DMS 273 treated with DMSO at 0.1 percent for 48 hours (cell line): ENCODE measurements around the gene CKM.
"Not testable (repeated sequence)": the region's sequence is repeated elsewhere in the genome, so short reads cannot be mapped to it uniquely, and the experiment has no call there.

ENCODE experiments used
- DNase-seq: peaks from one replicate; lab custom pipeline; 2025; lab: John Stamatoyannopoulos, UW

Gene CKM

GRCh38 chr19:45349126-45349415, 26.4 kb upstream of the CKM start:
- no peak for DNase-seq

GRCh38 chr19:45348367-45349125, 25.9 kb upstream of the CKM start:
- DNase-seq: no peak

DNA sequence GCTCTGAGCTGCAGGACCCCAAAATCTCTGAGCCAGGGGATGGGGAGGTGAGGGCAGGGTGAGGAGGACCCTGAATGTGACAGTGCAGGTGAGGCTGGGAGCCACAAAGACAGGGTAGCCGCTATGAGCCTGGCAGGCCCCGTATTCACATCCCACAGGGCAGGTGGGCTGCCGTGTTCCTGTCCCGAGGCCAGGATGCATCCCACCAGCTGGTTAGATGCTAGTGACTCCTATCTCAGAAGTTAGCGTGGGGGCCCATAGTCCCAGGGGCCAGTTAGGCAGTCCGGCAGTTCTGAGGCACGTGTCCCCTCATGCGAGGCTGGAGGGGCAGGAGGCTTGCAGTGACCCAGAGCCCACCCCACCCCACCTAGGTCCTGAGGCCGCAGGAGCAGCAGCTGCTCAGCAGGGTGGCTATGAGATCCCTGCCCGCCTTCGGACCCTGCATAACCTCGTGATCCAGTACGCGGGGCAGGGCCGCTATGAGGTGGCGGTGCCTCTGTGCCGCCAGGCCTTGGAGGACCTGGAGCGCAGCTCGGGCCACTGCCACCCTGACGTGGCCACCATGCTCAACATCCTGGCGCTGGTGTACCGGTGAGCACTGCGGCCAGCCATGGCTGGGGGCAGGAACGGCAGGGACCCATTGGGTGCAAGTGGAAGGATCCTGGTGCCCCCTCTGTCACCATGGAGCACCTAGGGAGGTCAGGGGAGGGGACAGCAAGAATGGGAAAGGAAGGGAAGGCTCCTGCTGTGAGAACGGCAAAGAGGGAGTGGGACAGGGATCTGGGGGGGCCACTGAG, 25.1 kb upstream of the CKM start:
- no peak for DNase-seq

GRCh38 chr19:45346449-45346848, 23.8 kb upstream of the CKM start:
- no peak for DNase-seq

- no peak for DNase-seq
Observed at GRCh38 chr19:45345506-45345860, 22.8 kb upstream of the CKM start.

DNA sequence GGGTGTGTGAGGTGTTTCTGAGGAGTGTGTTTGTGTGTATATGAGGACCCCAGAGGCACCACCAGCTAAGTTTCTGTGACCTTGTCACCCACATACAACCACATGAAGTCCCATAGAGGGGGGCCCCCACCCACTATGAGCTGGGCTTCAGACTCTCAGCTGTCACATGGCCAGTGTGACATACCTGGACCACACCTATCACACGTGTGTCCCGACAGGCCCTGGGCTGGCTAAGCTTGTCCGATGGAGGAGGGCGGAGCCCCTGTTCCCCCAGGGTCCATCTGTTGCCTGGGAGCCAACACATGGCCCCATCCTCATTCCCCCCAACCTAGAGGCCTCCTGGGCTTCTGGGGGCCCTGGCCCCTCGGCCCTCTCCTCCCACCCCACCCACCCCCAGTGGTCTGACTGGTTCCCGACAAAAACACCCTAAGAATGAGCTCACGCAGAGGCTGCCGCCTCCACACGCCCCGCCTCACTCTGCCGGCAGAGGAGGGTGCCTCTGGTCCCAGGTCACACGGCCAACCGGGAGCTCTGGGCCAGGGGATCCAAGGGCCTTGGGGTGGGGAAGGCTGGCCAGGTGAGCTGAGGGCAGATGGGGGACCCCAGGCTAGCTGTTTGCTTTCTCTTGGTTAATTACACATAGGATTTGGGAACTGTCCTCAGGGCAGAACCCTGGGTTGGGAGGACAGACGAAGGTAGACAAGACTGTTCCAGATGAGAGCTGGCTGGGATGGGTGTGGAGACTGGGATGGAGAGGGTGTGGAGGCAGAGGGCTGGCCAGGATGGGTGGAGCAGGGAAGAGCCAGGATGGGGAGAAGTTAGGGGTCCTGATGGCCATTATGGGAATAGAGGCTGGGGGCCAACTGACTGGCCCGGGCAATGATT, 22.2 kb upstream of the CKM start:
- no peak for DNase-seq

GRCh38 chr19:45342911-45343310, 20.2 kb upstream of the CKM start:
- no peak for DNase-seq

- no peak for DNase-seq
Observed at GRCh38 chr19:45340899-45341453, 18.3 kb upstream of the CKM start.

DNA sequence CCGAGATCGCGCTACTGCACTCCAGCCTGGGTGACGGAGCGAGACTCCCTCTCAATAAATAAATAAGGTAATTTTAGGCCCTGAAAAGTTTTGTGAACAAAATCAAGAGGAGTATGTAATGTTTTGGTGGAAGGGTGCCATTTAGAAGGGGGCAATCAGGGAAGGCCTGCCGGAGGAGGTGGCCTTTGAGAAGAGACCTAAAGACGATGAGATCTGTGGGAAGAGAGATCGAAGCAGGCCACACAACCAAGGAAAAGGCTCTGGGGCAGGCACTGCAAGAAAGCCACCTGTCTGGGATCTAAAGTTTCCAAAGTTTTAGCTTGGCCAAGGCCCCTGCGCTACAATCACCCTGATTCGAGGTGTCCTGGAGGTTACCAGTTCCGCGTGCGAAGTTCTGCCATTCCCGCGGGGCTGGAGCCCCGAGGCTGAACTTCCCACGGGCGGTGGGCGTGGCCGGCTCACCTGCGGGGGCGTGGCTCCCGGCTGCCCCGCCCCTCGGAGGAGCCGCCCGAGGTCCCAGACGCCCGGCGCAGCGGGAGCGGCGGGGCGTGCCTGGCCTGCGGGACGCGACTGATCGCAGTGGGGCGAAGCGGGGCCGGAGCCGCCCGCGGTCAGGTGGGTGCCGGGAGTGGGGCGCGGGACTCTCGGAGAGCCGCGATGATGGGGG, 17.7 kb upstream of the CKM start, which contains the start of gene KLC3:
KLC3 (plus strand) TSS at position 519 of the 667 bp plus-strand sequence. CDS start 4,792 bp downstream, outside the sequence.
- DNase-seq: no peak

- no peak for DNase-seq
Observed at GRCh38 chr19:45339629-45340028, 17.0 kb upstream of the CKM start.

DNA sequence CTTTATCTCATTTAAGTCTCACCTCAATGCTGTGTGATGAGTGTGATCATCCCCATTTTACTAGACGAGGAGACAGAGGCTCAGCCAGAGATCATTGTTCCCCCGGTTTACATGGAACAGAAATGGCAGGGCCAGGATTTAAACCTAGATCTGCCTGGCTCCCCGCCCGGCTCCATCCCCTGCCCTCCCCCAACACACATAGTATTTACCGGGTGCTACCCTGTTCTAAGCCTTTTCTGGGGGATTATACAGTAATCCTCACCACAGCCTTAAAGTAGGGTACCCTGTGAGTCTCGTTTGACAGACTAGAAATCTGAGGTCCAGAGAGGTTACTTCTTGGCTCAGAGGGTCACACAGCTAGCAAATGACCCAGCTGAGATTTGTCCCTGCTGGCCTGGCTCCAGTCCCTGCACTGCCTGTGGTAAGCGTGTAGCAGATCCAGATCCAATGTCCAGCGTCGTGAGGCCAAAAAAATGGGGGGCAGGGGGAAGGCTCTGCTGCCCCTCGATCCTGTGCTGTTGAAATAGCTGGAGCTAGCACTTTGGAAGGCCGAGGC, 14.1 kb upstream of the CKM start:
- no peak for DNase-seq

GRCh38 chr19:45334881-45335280, 12.2 kb upstream of the CKM start:
- DNase-seq: not testable (repeated sequence)

GRCh38 chr19:45333609-45334303, 11.1 kb upstream of the CKM start:
- DNase-seq: no peak

GRCh38 chr19:45331411-45331810, 8.7 kb upstream of the CKM start:
- no peak for DNase-seq

DNA sequence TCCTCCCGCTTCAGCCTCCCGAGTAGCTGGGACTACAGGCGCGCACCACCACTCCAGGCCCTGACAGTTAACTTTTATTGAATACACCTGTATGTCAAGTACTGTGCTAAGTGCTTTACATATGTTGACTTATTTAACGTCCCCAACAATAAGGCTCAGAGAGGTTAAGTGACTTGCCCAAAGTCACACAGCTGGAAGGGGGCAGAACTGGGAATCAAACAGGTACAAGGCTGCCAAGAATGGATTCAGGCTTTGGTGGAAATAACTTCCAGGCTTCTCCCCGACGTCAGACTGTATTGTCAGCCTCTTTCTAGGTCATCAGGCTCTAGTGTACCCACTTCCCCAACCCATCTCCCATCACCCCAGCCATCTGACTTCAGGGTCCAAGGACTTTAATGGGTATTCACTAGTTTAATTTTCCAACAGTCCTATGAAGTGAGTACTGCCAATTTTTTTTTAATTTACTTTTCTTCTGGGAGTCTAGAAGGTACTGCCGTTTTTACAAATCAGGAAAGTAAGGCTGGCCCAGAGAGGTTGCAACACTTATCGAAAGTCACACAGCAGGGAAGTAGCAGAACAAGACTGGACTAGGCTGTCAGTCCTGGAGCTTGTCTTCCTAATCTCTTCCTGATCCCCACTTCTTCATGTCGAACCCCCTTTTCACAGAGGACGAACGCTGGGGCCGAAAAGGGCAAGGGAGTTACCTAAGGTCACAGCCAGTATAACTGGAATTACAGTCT, 4.9 kb upstream of the CKM start:
- no peak for DNase-seq

DNA sequence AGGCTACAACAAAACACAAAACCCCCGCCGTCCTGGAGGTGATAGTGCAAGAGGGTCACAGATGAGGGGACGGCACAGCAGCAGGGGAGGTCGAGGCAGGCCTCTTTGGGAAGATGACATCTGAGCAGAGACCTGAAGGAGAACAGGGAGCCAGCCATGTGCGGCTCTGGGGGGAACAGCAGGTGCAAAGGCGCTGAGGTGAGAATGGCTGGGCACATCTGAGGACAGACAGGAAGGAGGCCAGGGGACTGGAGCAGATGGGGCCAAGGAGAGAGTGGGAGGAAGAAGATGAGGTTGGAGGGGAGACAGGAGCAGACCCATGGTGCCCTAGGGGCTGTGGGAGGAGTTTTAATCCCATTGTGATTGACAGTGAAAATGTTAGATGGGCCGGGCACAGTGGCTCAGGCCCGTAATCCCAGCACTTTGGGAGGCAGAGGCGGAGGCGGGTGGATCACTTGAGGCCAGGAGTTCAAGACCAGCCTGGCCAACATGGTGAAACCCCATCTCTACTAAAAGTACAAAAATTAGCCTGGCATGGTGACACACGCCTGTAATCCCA, 1.8 kb upstream of the CKM start:
- DNase-seq: no peak

- DNase-seq: no peak
Observed at GRCh38 chr19:45323671-45324081, 1.0 kb upstream of the CKM start.

DNA sequence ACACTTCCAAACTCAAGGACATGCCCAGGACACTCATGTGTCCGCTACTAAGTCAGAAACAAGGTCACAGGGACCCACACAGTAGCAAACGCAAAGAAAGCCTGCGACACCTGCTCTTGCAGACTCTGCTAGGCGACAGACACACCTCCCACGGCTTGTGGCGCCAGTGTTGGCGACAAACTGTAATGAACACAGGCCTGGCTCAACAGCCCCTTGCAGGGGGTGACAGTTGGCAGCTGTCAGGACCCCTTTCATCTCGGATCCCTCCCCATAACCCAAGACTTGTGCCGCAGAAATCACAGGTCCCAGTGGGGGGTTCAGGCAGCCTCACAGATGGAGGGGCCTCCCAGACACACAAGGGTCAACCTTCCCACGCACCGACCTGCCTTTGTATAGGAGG, 364 bp downstream of the CKM start:
- DNase-seq: no peak

GRCh38 chr19:45321848-45322247, 827 bp downstream of the CKM start:
- no peak for DNase-seq
